Liver (tissue), 9 donors: ENCODE data around the gene MORN4. TPM values are rescaled to one million over a fixed set of nuclear protein-coding genes. Genes with fewer than 3 reads are reported as not detected.

ENCODE experiments used
- DNase-seq: peaks from one replicate; pipeline ENCODE4 v3.0.0-alpha.2; 2017; ENCODE audit warnings: low spot score
- H3K27ac ChIP-seq, 2 donors: one replicate each; pipeline ENCODE4 v1.7.0; 2013; ENCODE audit warnings: inconsistent platforms in 2 of 2, low read length in 2 of 2, control low read depth in 1 of 2, low read depth in 1 of 2, mild to moderate bottlenecking in 1 of 2
- H3K27me3 ChIP-seq, 4 donors: one replicate each; pipeline versions ENCODE4 v1.6.1 to v1.7.0; 2013; ENCODE audit warnings: low read length in 3 of 4, inconsistent platforms in 1 of 4, mild to moderate bottlenecking in 1 of 4, moderate library complexity in 1 of 4; ENCODE audit not compliant: control insufficient read depth in 4 of 4, insufficient read depth in 4 of 4
- H3K36me3 ChIP-seq, 4 donors: one replicate each; pipeline versions ENCODE4 v1.6.1 to v1.7.0; 2013; ENCODE audit warnings: low read length in 3 of 4, mild to moderate bottlenecking in 3 of 4, low read depth in 1 of 4, moderate library complexity in 1 of 4; ENCODE audit not compliant: control insufficient read depth in 4 of 4, insufficient read depth in 3 of 4
- H3K4me1 ChIP-seq, 4 donors: one replicate each; pipeline versions ENCODE4 v1.6.1 to v1.7.0; 2013; ENCODE audit warnings: low read length in 3 of 4, mild to moderate bottlenecking in 3 of 4, moderate library complexity in 1 of 4; ENCODE audit not compliant: control insufficient read depth in 4 of 4, insufficient read depth in 4 of 4
- H3K4me3 ChIP-seq, 3 donors: one replicate each; pipeline versions ENCODE4 v1.6.1 to v1.7.0; 2013; ENCODE audit warnings: low read length in 3 of 3, control low read depth in 1 of 3, low read depth in 1 of 3, mild to moderate bottlenecking in 1 of 3
- H3K9ac ChIP-seq, 2 donors: one replicate each; pipeline ENCODE4 v1.7.0; 2013; ENCODE audit warnings: low read length in 2 of 2, mild to moderate bottlenecking in 2 of 2, moderate library complexity in 2 of 2, control low read depth in 1 of 2, low read depth in 1 of 2
- H3K9me3 ChIP-seq, 4 donors: one replicate each; pipeline versions ENCODE4 v1.6.1 to v1.7.0; 2013; ENCODE audit warnings: low read length in 3 of 4; ENCODE audit not compliant: control insufficient read depth in 4 of 4
- CTCF ChIP-seq: fragments of 150-350 bp; IDR thresholded peaks from 2 replicates; pipeline ENCODE4 v1.5.1; 2017; ENCODE audit warnings: improper control_type of control experiment, low read depth, low read length; ENCODE audit not compliant: missing input control
- EGR1 ChIP-seq, 2 donors: IDR thresholded peaks; 2 replicates each; pipeline ENCODE4 v1.6.1; 2016 to 2018; ENCODE audit warnings: antibody characterized with exemption in 2 of 2, low read depth in 2 of 2
- FOXA1 ChIP-seq: IDR thresholded peaks from 2 replicates; pipeline ENCODE4 v1.6.1; 2016; ENCODE audit warnings: antibody characterized with exemption
- RXRA ChIP-seq, 2 donors: IDR thresholded peaks; 2 replicates each; pipeline ENCODE4 v1.6.1; 2017 to 2018; ENCODE audit warnings: antibody characterized with exemption in 2 of 2, mild to moderate bottlenecking in 1 of 2
- TAF1 ChIP-seq: conservative IDR thresholded peaks from 2 replicates; pipeline ENCODE4 v1.6.1; 2016; ENCODE audit warnings: antibody characterized with exemption, mild to moderate bottlenecking
- ZBTB33 ChIP-seq: IDR thresholded peaks from 2 replicates; pipeline ENCODE4 v1.6.1; 2016; ENCODE audit warnings: antibody characterized with exemption
- WGBS: extraction: QIAGEN DNeasy Blood & Tissue Kit; methylation state at CpG from one replicate; pipeline ENCODE4 v1.1.7; 2013; 5-methylcytosine and 5-hydroxymethylcytosine counted together
- polyA plus RNA-seq, 2 donors: library from polyadenylated mRNA; stranded (reverse) in 1 of 2; unstranded in 1 of 2; fragments of 200-250 nt in 1 of 2; fragments of >200 nt in 1 of 2; fragmentation: Nextera tagmentation in 1 of 2; extraction: Ambion mirVana in 1 of 2; gene quantifications; one replicate each; pipeline versions ENCODE4 v1.2.1 to v1.2.3, GENCODE V29; 2013 to 2015
- total RNA-seq, 2 donors: library from RNA; depleted of rRNA; stranded (reverse); fragments of >200 nt; gene quantifications; one replicate each; pipeline ENCODE4 v1.2.3, GENCODE V29; 2014
- TF ChIP-seq, protein P1 (sequence below): IDR thresholded peaks from 2 replicates; pipeline ENCODE4 v1.6.1; 2016; ENCODE audit warnings: antibody characterized with exemption, mild to moderate bottlenecking
- TF ChIP-seq, protein P2 (sequence below): IDR thresholded peaks from 2 replicates; pipeline ENCODE4 v1.6.1; 2016; ENCODE audit warnings: antibody characterized with exemption
- donor health status: healthy.
- donor health status: healthy.
- donor health status: healthy.
- donor health status: healthy.
- donor health status: healthy.

The MORN4 gene
- total and polyA plus RNA-seq, 4 donors, result 0.42 to 3.1 (median 2.1) TPM

- Histone ChIP-seq H3K9me3 (no peaks in the 10 kb centered on the region), H3K27me3 (no peaks in the 10 kb centered on the region), H3K36me3 (peaks cover 0 to 11% (median 5%) of the 10 kb centered on the region in 4 donors), H3K4me3 (no peak overlapping the region), H3K9ac (no peak overlapping the region), H3K27ac (no peak overlapping the region), H3K4me1 (peaks cover 5 to 19% (median 10%) of the 10 kb centered on the region in 4 donors)
- no peak for DNase-seq
- TF ChIP-seq FOXA1 (no peak), TAF1 (no peak), RXRA (IDR thresholded peaks at IDR 0.05) (no peak)
- TF ChIP-seq, protein P1, sequence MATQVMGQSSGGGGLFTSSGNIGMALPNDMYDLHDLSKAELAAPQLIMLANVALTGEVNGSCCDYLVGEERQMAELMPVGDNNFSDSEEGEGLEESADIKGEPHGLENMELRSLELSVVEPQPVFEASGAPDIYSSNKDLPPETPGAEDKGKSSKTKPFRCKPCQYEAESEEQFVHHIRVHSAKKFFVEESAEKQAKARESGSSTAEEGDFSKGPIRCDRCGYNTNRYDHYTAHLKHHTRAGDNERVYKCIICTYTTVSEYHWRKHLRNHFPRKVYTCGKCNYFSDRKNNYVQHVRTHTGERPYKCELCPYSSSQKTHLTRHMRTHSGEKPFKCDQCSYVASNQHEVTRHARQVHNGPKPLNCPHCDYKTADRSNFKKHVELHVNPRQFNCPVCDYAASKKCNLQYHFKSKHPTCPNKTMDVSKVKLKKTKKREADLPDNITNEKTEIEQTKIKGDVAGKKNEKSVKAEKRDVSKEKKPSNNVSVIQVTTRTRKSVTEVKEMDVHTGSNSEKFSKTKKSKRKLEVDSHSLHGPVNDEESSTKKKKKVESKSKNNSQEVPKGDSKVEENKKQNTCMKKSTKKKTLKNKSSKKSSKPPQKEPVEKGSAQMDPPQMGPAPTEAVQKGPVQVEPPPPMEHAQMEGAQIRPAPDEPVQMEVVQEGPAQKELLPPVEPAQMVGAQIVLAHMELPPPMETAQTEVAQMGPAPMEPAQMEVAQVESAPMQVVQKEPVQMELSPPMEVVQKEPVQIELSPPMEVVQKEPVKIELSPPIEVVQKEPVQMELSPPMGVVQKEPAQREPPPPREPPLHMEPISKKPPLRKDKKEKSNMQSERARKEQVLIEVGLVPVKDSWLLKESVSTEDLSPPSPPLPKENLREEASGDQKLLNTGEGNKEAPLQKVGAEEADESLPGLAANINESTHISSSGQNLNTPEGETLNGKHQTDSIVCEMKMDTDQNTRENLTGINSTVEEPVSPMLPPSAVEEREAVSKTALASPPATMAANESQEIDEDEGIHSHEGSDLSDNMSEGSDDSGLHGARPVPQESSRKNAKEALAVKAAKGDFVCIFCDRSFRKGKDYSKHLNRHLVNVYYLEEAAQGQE, result no peak
- TF ChIP-seq, protein P2, sequence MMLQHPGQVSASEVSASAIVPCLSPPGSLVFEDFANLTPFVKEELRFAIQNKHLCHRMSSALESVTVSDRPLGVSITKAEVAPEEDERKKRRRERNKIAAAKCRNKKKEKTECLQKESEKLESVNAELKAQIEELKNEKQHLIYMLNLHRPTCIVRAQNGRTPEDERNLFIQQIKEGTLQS, result no peak
- WGBS, result 94% methylated on average over 33 of the region's 33 CpGs
These were observed 63.0 kb downstream of the MORN4 start for GRCh38 chr10:97570146-97570788.

DNA sequence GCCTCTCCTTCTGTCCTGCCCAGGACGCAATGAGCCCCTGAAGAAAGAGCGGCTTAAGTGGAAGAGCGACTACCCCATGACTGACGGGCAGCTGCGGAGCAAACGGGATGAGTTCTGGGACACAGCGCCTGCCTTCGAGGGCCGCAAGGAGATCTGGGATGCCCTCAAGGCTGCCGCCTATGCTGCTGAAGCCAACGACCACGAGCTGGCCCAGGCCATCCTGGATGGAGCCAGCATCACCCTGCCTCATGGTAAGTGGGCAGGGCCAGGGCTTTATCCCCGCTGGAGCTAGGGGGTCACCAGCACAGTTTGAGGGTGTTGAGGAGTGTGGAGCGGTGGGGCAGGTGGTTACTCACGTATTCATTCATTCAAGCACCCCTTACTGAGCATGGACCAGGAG, 65.4 kb downstream of the MORN4 start:
- Histone ChIP-seq H3K4me3 (no peak overlapping the region), H3K27me3 (no peaks in the 10 kb centered on the region), H3K27ac (no peak overlapping the region), H3K9ac (no peak overlapping the region), H3K36me3 (peaks cover 0 to 11% (median 5%) of the 10 kb centered on the region in 4 donors), H3K4me1 (peaks cover 3 to 9% (median 6%) of the 10 kb centered on the region in 4 donors), H3K9me3 (no peaks in the 10 kb centered on the region)
- no peak for DNase-seq
- WGBS, result 95% methylated on average over 15 of the region's 15 CpGs
- TF ChIP-seq EGR1 (IDR thresholded peaks at IDR 0.05; ENCODE audit: low read depth in 2 of 2) (no peak), ZBTB33 (no peak), TAF1 (no peak), CTCF (no peak)
- TF ChIP-seq, protein P2, result no peak
